GM19397 (cell line): ENCODE results near the gene DNAJC5.

Source experiments
- ATAC-seq: cut with Tn5 transposase; IDR thresholded peaks from one replicate; pipeline ENCODE4 v1.9.1; 2021; ENCODE audit warnings: mild to moderate bottlenecking, moderate library complexity; ENCODE audit not compliant: unreplicated experiment

Gene DNAJC5

GRCh38 chr20:63939061-63939935 lies 44.4 kb downstream of the DNAJC5 start:
- no peak for ATAC-seq

GRCh38 chr20:63940071-63940471 lies 45.1 kb downstream of the DNAJC5 start:
- no peak for ATAC-seq

GRCh38 chr20:63940472-63941266 lies 45.7 kb downstream of the DNAJC5 start:
- ATAC-seq: no peak

- no peak for ATAC-seq
Measured at GRCh38 chr20:63941282-63942081, 46.6 kb downstream of the DNAJC5 start.

GRCh38 chr20:63942250-63942951 lies 47.5 kb downstream of the DNAJC5 start:
- ATAC-seq: no peak

- ATAC-seq: no peak
Measured at GRCh38 chr20:63942969-63943807, 48.3 kb downstream of the DNAJC5 start.

GRCh38 chr20:63943808-63944077 lies 48.8 kb downstream of the DNAJC5 start:
- ATAC-seq: no peak

- no peak for ATAC-seq
Measured at GRCh38 chr20:63944078-63944941, 49.4 kb downstream of the DNAJC5 start.

- ATAC-seq: no peak
Measured at GRCh38 chr20:63945031-63945658, 50.2 kb downstream of the DNAJC5 start.

GRCh38 chr20:63945921-63946920 lies 51.3 kb downstream of the DNAJC5 start:
- no peak for ATAC-seq

GRCh38 chr20:63946986-63947637 lies 52.2 kb downstream of the DNAJC5 start:
- no peak for ATAC-seq

- no peak for ATAC-seq
Measured at GRCh38 chr20:63947638-63948456, 52.9 kb downstream of the DNAJC5 start.

- no peak for ATAC-seq
Measured at GRCh38 chr20:63950701-63951397, 55.9 kb downstream of the DNAJC5 start.

- no peak for ATAC-seq
Measured at GRCh38 chr20:63951398-63952209, 56.7 kb downstream of the DNAJC5 start.

GRCh38 chr20:63952210-63952535 lies 57.2 kb downstream of the DNAJC5 start:
- ATAC-seq: no peak
